AG20443 (cell line): ENCODE results near the gene H6PD.

ENCODE experiments used
- DNase-seq: peaks from one replicate; pipeline ENCODE4 v3.0.0; 2012; ENCODE audit warnings: low spot score, mixed read lengths

The H6PD gene

DNA sequence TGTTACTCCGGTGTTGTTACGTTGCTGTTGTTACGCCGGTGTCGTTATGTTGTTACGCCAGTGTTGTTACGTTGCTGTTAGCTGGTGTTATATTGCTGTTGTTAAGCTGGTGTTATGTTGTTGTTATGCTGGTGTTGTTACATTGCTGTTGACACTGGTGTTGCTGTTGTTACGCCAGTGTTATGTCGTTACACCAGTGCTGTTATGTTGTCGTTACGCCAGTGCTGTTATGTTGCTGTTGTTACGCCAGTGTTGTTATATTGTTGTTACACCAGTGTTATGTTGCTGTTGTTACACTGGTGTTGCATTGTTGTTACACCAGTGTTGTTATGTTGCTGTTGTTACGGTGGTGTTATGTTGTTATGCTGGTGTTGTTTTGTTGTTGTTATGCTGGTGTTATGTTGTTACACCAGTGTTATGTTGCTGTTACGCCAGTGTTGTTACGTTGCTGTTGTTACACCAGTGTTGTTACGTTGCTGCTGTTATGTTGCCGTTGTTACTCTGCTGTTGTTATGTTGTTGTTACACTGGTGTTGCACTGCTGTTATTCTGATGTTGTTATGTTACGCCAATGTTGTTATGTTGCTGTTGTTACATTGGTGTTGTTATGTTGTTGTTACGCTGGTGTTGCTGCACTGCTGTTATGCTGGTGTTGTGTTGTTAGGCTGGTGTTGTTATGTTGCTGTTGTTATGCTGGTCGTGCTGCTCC lies 25.6 kb downstream of the H6PD start:
- DNase-seq: no peak

DNA sequence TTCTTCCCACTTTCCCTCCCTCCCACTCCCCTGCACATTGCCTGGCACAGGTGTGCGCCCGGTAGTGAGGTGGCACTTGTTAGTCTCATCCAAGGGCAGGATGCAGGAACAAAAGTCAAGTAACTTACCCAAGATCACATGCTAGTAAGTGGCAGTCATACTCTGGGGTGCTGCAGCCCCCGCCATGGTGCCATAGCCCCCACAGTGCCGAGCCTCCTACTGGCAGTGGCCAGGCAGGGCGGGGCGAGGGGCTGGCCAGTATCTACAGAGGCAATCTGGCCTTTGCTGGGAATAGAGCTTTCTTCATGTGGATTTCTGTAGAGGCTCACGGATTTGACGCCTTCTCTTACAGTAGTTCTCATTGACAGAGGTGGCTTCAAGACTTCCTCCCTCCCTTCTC lies 26.9 kb downstream of the H6PD start:
- no peak for DNase-seq

DNA sequence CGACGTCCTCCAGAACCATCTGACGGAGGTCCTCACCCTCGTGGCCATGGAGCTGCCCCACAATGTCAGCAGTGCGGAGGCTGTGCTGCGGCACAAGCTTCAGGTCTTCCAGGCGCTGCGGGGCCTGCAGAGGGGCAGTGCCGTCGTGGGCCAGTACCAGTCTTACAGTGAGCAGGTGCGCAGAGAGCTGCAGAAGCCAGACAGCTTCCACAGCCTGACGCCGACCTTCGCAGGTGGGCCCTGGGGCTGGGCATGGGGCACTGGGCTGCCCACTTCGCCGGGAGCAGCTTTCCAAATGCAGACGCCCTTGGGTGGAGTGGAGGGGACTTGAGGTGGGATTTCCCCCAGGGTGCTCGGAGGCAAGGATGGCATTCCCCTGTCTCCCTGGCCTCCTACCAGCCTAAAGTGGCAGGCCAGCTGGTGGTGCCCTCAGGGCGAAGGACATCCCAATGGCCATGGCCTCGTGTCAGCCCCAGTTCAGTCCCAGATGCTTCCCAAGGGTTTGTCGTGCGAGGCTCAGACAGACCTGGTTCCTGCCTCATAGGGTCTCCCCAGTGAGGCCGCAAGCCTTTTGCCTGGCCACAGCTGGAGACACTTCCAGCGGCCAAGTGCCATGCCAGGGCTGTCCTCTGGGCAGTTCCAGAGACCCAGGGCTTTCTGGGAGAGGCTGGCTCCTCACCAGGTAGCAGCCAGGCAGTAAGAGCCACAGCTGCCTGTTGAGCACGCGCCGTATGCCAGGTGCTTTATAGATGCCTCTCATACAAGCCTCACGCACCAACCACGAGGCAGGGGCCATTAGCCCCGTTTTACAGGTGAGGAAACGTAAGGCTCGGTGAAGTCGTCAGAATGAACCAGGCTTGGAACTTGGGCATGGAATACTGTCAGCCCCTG lies 27.8 kb downstream of the H6PD start:
- no peak for DNase-seq

DNA sequence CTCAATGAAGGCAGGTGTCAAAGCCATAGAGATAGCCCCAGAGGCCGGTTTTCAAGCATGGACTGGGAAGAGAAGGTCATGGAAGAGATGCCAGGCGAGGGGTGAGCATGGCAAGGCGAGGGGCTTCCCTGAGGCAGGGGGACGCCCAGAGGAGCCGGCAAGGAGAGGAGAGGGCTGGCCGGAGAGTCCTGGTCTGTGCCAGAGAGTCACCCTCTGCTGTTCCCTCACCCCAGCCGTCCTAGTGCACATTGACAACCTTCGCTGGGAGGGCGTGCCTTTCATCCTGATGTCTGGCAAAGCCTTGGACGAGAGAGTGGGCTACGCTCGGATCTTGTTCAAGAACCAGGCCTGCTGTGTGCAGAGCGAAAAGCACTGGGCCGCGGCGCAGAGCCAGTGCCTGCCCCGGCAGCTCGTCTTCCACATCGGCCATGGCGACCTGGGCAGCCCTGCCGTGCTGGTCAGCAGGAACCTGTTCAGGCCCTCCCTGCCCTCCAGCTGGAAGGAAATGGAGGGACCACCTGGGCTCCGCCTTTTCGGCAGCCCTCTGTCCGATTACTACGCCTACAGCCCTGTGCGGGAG lies 28.8 kb downstream of the H6PD start:
- no peak for DNase-seq

DNA sequence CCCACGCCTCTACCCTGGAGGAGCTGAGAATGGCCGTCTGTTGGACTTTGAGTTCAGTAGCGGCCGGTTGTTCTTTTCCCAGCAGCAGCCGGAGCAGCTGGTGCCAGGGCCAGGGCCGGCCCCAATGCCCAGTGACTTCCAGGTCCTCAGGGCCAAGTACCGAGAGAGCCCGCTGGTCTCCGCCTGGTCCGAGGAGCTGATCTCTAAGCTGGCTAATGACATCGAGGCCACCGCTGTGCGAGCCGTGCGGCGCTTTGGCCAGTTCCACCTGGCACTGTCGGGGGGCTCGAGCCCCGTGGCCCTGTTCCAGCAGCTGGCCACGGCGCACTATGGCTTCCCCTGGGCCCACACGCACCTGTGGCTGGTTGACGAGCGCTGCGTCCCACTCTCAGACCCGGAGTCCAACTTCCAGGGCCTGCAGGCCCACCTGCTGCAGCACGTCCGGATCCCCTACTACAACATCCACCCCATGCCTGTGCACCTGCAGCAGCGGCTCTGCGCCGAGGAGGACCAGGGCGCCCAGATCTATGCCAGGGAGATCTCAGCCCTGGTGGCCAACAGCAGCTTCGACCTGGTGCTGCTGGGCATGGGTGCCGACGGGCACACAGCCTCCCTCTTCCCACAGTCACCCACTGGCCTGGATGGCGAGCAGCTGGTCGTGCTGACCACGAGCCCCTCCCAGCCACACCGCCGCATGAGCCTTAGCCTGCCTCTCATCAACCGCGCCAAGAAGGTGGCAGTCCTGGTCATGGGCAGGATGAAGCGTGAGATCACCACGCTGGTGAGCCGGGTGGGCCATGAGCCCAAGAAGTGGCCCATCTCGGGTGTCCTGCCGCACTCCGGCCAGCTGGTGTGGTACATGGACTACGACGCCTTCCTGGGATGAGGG lies 29.7 kb downstream of the H6PD start:
- DNase-seq: no peak

DNA sequence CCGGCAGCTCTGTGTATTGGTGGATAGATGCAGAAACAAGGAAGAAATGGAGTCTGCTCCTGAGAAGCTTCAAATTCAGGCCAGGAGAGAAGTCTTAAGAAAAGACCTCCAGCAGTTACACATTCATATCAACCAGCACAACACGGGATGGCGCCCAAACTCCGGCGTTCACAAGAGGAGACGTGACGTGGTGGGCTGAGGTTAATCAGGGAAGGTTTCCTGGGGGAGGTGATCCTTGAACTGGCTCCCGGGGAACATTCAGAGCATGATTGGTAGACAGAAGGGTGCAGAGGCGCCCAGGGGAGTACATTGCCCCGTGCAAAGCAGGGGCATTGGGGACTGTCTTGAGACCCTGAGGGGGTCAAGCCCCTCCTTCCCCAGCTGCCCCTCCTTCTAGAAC lies 30.5 kb downstream of the H6PD start:
- no peak for DNase-seq

DNA sequence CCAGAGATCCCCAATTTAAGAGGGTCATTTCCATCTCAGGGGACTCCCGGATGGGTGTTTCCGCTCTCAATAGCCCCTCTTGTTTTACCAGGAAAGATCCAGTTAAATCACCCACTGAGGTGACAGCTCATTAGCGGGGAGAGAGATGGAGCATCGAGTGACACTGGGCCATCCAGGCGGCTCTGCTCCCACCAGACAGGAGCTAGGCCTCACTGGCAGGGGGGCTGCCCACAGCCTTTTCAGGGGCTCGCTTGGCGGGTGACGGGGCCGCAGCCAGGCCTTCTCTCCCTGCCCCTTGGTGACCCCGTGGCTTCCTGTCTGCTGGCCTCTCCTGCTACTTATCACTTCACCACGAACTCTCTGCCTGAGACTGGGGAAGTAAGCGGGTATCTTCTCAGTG lies 31.4 kb downstream of the H6PD start:
- no peak for DNase-seq

DNA sequence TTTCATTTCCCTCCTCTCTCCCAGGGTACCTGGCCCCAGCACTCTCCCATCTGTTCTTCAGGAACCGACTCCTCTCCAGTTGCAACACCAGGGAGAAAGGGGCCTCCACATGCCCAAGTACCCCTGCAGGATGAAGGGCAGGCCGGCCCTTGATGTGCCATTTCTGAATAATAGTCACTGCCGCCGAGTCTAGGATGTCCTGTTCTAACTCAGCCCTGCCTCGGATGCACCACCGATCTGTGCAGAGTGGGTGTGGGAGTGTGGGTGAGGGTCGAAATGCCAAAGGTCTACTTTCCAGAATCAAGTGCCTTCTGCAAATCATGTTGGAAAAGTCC lies 32.7 kb downstream of the H6PD start:
- DNase-seq: no peak

DNA sequence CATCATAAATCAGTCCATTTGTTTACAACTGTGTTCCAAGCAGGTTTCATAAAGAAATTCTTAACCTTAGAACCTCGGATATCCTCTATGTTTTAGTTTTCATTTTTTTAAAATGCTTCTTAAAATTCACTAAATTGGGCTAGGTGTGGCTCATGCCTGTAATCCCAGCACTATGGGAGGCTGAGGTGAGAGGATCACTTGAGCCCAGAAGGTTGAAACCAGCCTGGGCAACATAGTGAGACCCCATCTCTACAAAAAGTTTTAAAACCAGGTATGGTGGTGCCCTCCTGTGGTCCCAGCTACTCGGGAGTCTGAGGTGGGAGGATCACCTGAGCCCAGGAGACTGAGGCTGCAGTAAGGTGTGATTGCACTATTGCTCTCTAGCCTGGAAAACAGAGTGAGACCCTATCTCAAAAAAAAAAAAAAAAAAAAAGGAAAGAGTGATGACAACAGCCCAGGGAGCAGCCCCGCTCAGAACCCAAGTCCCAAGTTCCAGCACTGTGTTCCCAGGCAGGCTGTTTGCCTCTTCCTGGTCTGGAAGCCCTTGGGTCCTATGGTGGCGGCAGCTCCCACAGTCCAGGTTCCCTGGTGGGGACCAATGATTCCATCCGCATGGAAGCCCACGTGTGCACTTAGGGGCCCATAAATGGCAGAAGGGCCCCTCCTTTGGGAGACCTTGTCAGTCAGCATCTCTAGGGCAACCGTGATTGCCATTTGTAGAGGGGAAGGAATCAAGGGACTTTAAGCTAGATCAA lies 33.4 kb downstream of the H6PD start:
- no peak for DNase-seq

DNA sequence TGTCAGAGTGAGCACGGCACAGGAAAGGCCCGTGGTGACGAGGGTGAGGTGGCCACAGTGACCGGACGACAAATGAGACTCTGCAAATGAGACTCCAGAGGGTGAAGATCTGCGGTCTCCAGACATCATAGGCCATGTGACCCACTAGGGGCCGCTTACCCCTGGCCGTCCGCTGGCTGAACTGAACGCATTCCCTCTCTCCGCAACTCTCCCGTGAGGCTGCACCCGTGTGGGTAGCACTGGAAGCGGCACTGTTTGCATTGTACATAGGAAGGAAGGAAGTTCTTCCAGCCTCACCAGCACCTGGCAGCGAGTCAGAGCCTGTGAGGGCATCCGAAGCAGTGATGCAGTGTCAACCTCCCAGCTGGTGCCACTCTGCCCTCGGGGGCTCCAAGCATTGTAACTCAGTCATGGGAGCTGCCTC lies 34.5 kb downstream of the H6PD start:
- no peak for DNase-seq

DNA sequence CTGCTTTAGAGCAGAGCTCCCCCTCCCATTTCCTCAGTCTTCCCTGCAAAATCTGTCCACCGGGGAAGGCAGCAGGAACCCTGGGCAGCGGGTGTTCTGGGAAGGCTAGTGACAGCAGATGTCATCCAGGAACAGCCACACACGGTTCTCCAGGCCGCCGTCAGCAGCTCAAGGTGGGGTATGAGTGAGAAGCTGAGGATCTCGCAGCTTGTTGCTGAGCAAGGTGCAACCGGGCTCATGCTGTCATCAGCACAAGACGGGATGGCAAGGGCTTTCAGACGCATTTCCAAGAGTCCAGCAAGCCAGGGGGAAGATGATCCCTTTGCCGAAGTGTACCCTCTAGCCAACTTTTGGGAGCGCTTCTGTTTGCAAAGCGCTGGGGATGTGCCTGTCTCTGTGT lies 35.1 kb downstream of the H6PD start:
- DNase-seq: no peak

DNA sequence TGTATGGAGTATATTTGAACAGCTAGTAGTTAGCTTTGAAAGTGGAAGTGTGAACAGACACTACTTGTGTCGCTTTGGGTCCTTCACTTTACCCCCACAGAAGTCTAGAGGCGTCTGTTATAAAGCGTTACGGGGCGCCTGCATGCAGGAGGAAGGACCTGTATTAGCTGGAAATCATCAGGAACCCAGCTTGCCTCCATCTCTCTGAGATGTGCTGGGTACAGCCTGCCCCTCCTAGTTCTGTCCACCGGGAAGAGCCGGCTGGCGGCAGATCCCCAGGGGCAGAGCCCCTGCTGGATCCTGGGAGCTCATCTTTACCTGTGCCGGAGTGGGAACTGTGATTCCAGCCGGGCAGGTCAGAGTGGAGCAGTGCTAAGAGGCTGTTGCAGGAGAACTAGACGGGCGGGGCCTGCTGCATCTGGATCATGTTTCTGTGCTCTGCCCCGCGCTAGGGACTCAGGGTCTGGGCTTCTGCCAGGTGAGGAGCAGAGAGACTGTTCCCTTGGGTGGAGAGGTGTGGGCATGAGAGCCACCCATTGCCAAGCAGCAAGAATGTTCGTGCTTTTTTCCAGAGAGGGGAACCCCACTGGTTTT lies 35.8 kb downstream of the H6PD start:
- no peak for DNase-seq

DNA sequence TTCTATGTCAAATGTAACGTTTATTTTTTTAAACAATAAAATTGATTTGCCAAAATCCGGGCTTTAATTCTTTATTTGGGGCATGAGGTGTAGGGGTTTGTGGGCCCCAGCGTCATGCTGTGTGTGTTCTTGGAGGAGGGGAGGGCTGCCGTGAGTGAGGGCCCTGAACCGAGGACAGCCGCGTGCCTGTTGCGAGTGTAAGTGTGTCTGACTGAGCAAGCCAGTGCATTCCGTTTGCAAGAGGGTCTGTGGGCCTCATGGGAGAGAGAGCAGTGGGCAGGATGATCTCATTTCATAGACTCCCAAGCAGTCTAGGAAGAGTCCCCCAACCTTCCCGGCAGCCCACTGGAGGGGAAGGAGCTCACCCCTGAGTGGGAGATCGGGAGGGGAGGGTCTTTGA lies 36.7 kb downstream of the H6PD start:
- no peak for DNase-seq

DNA sequence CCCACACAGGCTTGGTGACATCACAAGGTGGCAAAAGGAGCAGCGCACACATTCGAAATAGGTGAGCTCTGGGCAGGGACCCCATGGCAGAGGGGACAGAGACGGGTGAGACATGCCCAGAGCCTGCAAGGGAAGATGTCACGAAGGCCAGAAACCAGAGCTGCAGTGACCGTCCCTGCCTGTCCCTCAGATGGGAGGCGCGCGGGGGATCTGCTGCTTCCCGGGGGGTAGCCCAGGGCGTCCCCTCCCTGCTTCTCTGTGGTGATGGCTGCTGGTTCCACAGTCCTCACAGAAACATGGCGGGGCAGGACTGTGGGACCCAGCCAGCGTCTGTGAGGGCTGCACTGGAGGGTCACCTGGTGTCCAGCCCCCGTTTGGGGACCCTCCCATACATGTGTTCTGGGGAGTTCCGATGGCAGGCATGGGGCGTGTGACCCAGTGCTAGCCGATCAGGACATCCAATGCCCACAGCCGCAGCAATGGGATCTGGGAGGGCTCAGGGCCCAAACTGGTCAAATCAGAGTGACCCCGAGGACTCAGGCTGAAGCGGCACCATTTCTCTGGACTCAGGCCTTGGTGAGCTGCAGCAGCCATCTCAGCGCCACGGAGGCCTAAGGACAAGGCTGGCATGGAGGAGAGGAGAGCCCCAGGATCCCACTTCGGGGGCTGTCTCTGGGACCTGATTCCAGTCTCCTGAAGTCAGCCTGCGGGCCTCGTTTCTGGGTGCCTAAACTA lies 37.5 kb downstream of the H6PD start:
- DNase-seq: no peak

DNA sequence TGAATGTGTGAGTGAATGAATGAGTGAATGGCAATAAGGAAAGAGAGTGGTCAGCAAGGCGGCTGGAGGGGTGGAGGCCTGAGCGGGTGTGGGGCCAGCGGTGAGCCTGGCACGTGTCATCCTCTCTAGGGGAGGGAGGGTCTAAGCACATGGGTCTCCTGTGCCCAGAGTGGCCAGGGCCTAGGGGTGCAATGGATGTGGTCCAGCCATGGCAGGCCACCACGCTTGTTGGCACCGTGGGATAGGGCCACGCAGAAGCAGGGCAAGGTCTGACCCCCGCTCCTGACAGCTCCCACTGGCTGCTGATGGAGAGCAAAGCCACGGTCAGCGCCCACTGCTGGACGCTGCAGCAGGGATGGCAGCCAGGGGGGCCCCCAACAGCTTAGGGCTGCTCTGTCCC lies 38.6 kb downstream of the H6PD start:
- no peak for DNase-seq

DNA sequence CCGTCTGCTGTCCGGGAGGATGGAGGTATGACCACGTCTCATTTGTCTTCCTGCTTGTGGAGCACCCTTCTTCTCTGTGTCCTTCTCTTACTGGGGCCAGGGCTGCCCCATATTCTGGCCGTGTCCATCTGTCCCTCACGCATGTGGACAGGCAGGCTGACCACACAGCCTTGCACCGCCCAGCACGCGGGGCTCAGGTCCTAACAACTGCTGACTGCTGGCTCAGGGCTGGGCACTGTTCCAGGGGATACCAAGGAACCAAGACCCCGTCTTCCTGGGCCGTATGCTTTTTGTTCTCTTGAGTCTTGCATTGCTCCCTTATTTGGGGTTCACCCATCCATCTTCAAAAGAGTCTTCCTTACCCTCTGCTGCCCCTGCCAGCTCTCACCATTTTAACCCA lies 40.6 kb downstream of the H6PD start:
- no peak for DNase-seq

DNA sequence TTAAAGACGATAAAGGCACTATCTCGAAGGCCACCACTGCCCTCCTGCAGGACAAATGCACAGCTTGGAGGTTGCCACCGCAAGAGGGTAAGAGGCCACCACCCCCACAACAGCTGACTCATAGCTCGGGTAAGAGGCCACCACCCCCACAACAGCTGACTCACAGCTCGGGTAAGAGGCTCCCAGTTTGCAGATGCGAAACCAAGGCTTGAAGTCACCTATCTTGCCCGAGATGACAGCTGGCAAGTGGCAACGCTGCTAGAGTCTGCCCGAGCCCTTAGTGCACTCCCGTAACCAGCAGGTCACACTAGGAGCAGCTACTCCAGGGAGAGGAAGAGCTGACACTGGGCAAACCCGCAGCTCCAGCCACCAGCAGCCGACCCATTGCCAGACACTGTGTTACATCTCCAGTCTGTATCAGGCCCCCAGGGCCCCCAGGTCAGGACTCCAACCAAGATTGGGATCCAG lies 41.0 kb downstream of the H6PD start:
- DNase-seq: peak; percentile 84

DNA sequence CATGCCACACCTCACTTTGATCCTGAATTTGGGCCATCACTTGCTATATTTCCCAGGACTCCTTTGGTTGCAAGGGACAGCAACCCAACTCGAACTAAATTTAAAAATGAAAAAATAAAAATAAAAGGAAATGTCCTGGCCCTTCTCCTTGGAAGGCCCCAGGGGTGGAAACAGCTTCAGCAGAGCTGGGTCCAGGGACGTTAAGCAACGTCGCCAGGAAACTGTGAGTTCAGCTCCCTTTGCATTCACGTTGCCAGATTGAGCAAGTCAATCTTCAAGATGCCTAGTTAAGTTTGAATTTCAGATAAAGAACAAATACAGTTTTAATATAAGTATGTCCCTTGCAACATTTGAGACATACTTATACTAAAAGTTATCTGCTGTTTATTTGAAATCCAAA lies 43.5 kb downstream of the H6PD start:
- no peak for DNase-seq

DNA sequence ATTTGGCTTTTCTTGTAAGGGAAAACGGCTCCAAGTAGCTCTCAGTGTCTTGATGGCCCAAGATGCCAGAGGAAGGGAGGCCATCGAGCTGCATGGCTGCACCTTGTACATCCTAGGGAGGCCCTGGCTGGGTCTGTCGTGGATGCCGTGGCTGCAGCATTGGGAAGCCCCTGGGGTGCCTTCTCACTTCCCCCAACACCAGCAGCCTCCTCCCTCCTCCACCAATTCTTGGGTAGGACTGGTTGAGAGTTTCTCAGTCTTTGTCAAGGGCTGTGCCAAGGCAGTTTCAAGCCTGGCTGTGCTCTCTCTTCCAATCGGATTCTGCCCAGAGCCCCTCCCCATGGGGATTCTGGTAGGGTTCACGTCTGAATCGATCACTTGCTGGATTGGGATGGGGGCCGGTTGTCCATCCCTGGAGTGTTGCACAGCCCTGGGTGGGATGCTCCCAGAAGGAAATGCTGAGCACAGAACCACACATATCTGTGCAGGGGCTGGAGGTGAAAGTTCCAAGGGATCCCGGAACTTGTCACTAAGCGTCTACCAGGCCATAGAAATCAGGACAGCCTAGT lies 44.1 kb downstream of the H6PD start:
- no peak for DNase-seq
